Measurements from ENCODE around the gene DOCK8.

GRCh38 chr9:214351-214647 is 366 bp upstream of the DOCK8 start:
- TF ChIP-seq CTCF (IDR thresholded peaks at IDR 0.05) (no peak), POLR2A (IDR thresholded peaks at IDR 0.05) (no peak), POLR2AphosphoS5 (IDR thresholded peaks at IDR 0.05) (no peak)
